ENCODE results near the gene PCDHA1. TPM values are rescaled to one million over a fixed set of nuclear protein-coding genes. Genes with fewer than 3 reads are reported as not detected.
"Not testable (repeated sequence)": the region's sequence is repeated elsewhere in the genome, so short reads cannot be mapped to it uniquely, and the experiment has no call there.

PCDHA1 gene
- total RNA-seq, 1 experiment from 2014 or later = not detected

DNA sequence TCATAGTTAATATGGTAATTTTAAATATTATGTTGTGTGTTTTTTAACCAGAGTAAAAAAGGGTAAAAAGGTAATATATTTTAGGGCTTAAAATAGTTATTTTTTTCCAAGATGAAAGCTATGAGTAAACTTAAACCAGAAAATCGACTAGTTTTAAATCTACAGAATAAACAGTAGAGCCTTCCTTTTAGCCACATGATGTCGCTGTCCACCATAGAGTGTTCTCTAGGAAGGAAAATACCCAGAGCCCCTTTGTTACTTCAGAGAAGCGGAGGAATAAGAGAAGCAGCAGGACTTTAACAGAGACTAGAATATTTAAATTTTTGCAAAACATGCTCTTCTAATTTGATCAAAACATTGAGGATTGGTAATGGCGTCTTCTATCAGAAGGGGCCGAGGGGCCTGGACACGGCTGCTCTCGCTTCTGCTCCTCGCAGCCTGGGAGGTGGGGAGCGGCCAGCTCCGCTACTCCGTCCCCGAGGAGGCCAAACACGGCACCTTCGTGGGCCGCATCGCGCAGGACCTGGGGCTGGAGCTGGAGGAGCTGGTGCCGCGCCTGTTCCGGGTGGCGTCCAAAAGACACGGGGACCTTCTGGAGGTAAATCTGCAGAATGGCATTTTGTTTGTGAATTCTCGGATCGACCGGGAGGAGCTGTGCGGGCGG lies 8.8 kb downstream of the PCDHA1 start, which contains the start of gene PCDHA2:
PCDHA2 (plus strand) TSS at position 258 of the 664 bp plus-strand sequence.
- ChIA-PET POLR2A (no interaction called here), CTCF (no interaction called here)
- Histone ChIP-seq H3K4me1 (ENCODE audit: control insufficient read depth, insufficient read depth, low read length) (no peaks in the 10 kb centered on the region), H3K4me3 (ENCODE audit: low read depth in 2 of 2, low read length in 2 of 2) (no peak within 1 kb of the TSS), H3K27ac (ENCODE audit: low read length) (no peak within 1 kb of the TSS), H3K27me3 (ENCODE audit: control insufficient read depth, insufficient read depth, low read length) (no peaks in the 10 kb centered on the region), H3K36me3 (ENCODE audit: control insufficient read depth, insufficient read depth, low read length) (no peaks in the 10 kb centered on the region), H3K9me3 (ENCODE audit: control insufficient read depth, insufficient read depth, low read depth, low read length) (peaks cover 45% of the 10 kb centered on the region)
- DNase-seq (ENCODE audit: low read depth, low spot score) = no peak
- no peak for ATAC-seq
- TF ChIP-seq, protein P1, sequence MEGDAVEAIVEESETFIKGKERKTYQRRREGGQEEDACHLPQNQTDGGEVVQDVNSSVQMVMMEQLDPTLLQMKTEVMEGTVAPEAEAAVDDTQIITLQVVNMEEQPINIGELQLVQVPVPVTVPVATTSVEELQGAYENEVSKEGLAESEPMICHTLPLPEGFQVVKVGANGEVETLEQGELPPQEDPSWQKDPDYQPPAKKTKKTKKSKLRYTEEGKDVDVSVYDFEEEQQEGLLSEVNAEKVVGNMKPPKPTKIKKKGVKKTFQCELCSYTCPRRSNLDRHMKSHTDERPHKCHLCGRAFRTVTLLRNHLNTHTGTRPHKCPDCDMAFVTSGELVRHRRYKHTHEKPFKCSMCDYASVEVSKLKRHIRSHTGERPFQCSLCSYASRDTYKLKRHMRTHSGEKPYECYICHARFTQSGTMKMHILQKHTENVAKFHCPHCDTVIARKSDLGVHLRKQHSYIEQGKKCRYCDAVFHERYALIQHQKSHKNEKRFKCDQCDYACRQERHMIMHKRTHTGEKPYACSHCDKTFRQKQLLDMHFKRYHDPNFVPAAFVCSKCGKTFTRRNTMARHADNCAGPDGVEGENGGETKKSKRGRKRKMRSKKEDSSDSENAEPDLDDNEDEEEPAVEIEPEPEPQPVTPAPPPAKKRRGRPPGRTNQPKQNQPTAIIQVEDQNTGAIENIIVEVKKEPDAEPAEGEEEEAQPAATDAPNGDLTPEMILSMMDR (IDR thresholded peaks at IDR 0.05) = no peak
- TF ChIP-seq, protein P2, sequence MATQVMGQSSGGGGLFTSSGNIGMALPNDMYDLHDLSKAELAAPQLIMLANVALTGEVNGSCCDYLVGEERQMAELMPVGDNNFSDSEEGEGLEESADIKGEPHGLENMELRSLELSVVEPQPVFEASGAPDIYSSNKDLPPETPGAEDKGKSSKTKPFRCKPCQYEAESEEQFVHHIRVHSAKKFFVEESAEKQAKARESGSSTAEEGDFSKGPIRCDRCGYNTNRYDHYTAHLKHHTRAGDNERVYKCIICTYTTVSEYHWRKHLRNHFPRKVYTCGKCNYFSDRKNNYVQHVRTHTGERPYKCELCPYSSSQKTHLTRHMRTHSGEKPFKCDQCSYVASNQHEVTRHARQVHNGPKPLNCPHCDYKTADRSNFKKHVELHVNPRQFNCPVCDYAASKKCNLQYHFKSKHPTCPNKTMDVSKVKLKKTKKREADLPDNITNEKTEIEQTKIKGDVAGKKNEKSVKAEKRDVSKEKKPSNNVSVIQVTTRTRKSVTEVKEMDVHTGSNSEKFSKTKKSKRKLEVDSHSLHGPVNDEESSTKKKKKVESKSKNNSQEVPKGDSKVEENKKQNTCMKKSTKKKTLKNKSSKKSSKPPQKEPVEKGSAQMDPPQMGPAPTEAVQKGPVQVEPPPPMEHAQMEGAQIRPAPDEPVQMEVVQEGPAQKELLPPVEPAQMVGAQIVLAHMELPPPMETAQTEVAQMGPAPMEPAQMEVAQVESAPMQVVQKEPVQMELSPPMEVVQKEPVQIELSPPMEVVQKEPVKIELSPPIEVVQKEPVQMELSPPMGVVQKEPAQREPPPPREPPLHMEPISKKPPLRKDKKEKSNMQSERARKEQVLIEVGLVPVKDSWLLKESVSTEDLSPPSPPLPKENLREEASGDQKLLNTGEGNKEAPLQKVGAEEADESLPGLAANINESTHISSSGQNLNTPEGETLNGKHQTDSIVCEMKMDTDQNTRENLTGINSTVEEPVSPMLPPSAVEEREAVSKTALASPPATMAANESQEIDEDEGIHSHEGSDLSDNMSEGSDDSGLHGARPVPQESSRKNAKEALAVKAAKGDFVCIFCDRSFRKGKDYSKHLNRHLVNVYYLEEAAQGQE (IDR thresholded peaks at IDR 0.05; ENCODE audit: insufficient read depth in 1 of 2, low read depth in 2 of 2, low read length in 1 of 2) = no peak
- in situ Hi-C loops (cut with HindIII; ENCODE audit: low pct_unique_long_range_greater_than_20kb, low sequenced_read_pairs) = no loop called here
- BruUV-seq (replicated peaks) = no TSS peak
- intact Hi-C loops (cut with micrococcal nuclease; ENCODE audit: unreplicated experiment) = no loop called here

DNA sequence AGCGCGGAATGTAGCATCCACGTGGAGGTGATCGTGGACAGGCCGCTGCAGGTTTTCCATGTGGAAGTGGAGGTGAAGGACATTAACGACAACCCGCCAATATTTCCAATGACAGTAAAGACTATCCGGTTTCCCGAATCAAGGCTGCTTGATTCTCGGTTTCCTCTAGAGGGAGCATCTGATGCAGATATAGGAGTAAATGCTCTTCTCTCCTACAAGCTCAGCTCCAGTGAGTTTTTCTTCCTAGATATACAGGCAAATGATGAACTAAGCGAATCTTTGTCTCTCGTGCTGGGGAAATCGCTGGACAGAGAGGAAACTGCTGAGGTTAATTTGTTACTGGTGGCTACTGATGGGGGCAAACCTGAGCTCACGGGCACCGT lies 9.3 kb downstream of the PCDHA1 start:
- no peaks in the 10 kb centered on the region for H3K27me3 ChIP-seq (ENCODE audit: control insufficient read depth, insufficient read depth, low read length)
- no peak overlapping the region for H3K4me3 ChIP-seq (ENCODE audit: low read depth in 2 of 2, low read length in 2 of 2)
- POLR2A ChIA-PET = no interaction called here
- no peak for ATAC-seq
- no peaks in the 10 kb centered on the region for H3K36me3 ChIP-seq (ENCODE audit: control insufficient read depth, insufficient read depth, low read length)
- H3K27ac ChIP-seq (ENCODE audit: low read length) = no peak overlapping the region
- no TSS peak for BruUV-seq (replicated peaks)
- H3K4me1 ChIP-seq (ENCODE audit: control insufficient read depth, insufficient read depth, low read length) = no peaks in the 10 kb centered on the region
- CTCF ChIA-PET = no interaction called here
- no peak for DNase-seq (ENCODE audit: low read depth, low spot score)
- peaks cover 49% of the 10 kb centered on the region for H3K9me3 ChIP-seq (ENCODE audit: control insufficient read depth, insufficient read depth, low read depth, low read length)
- intact Hi-C loops (cut with micrococcal nuclease; ENCODE audit: unreplicated experiment) = no loop called here
- in situ Hi-C loops (cut with HindIII; ENCODE audit: low pct_unique_long_range_greater_than_20kb, low sequenced_read_pairs) = no loop called here
- TF ChIP-seq POLR2AphosphoS5 (IDR thresholded peaks at IDR 0.05; ENCODE audit: low read depth, low read length) (no peak), TCF7L2 (IDR thresholded peaks at IDR 0.05; ENCODE audit: low read depth, low read length) (no peak), SIN3A (IDR thresholded peaks at IDR 0.05; ENCODE audit: borderline replicate concordance, insufficient read depth, low read depth, low read length) (no peak)
- TF ChIP-seq, protein P2 (IDR thresholded peaks at IDR 0.05; ENCODE audit: insufficient read depth in 1 of 2, low read depth in 2 of 2, low read length in 1 of 2) = no peak
- TF ChIP-seq, protein P1 (IDR thresholded peaks at IDR 0.05) = no peak

DNA sequence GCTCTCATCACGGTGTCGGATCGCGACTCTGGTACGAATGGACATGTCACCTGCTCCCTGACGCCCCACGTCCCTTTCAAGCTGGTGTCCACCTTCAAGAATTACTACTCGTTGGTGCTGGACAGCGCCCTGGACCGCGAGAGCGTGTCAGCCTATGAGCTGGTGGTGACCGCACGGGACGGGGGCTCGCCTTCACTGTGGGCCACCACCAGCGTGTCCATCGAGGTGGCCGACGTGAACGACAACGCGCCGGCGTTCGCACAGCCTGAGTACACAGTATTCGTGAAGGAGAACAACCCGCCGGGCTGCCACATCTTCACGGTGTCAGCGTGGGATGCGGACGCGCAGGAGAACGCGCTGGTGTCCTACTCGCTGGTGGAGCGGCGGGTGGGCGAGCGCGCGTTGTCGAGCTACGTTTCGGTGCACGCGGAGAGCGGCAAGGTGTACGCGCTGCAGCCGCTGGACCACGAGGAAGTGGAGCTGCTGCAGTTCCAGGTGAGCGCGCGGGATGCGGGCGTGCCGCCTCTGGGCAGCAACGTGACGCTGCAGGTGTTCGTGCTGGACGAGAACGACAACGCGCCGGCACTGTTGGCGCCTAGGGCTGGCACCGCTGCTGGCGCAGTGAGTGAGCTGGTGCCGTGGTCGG lies 10.3 kb downstream of the PCDHA1 start:
- H3K4me3 ChIP-seq (ENCODE audit: low read depth in 2 of 2, low read length in 2 of 2); CTCF ChIA-PET: not testable (repeated sequence)

More for the DNA sequence above, 10.3 kb downstream of the PCDHA1 start:
- DNase-seq (ENCODE audit: low read depth, low spot score); H3K27ac ChIP-seq (ENCODE audit: low read length); BruUV-seq (replicated peaks); H3K36me3 ChIP-seq (ENCODE audit: control insufficient read depth, insufficient read depth, low read length); intact Hi-C loops (cut with micrococcal nuclease; ENCODE audit: unreplicated experiment); in situ Hi-C loops (cut with HindIII; ENCODE audit: low pct_unique_long_range_greater_than_20kb, low sequenced_read_pairs); ATAC-seq; POLR2A ChIA-PET; H3K4me1 ChIP-seq (ENCODE audit: control insufficient read depth, insufficient read depth, low read length); H3K27me3 ChIP-seq (ENCODE audit: control insufficient read depth, insufficient read depth, low read length): not testable (repeated sequence)
- H3K9me3 ChIP-seq (ENCODE audit: control insufficient read depth, insufficient read depth, low read depth, low read length) = peaks cover 44% of the 10 kb centered on the region
